Tibial nerve (tissue), 4 donors: Measurements from ENCODE around the gene FHOD1.

Experiments
- EP300 ChIP-seq, 2 donors: sonication (generic); formaldehyde crosslinking; IDR thresholded peaks; one replicate each; pipeline ENCODE4 v1.6.1; 2017; ENCODE audit warnings: antibody characterized with exemption in 2 of 2, mild to moderate bottlenecking in 1 of 2
- POLR2A ChIP-seq, 2 donors: fragments of 450-650 bp; IDR thresholded peaks; one replicate each; pipeline ENCODE4 v1.6.1; 2017; ENCODE audit warnings: antibody characterized with exemption in 2 of 2, mild to moderate bottlenecking in 2 of 2, moderate library complexity in 2 of 2
- TF ChIP-seq, protein P1 (sequence below), 5 experiments: fragments of 200-600 bp in 3 of 5; fragments of 450-650 bp in 2 of 5; sonication (generic) in 3 of 5; IDR thresholded peaks; one replicate each; pipeline ENCODE4 v1.5.1; 2016 to 2019; ENCODE audit warnings: antibody characterized with exemption in 5 of 5, mild to moderate bottlenecking in 3 of 5, moderate library complexity in 2 of 5

DNA sequence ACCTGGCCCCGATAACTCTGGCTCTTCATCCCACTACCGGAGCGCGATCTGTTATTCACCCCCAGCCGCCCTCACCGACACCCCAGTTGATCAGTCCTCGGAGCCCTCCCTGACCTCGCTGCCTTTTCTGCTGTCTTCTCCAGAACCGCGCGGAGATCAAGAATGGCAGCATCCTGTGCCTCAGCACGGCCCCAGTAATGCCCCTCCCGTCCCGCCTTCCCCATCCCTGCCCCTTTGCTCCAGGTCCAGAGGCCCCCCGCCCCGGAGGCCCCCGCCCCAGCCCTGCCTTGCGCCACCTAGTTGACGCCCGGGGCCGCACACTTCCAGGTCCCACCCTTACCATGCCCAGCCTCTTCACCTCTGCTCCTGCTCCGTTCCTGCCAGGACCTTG lies 47.5 kb downstream of the FHOD1 start:
- TF ChIP-seq, protein P1, sequence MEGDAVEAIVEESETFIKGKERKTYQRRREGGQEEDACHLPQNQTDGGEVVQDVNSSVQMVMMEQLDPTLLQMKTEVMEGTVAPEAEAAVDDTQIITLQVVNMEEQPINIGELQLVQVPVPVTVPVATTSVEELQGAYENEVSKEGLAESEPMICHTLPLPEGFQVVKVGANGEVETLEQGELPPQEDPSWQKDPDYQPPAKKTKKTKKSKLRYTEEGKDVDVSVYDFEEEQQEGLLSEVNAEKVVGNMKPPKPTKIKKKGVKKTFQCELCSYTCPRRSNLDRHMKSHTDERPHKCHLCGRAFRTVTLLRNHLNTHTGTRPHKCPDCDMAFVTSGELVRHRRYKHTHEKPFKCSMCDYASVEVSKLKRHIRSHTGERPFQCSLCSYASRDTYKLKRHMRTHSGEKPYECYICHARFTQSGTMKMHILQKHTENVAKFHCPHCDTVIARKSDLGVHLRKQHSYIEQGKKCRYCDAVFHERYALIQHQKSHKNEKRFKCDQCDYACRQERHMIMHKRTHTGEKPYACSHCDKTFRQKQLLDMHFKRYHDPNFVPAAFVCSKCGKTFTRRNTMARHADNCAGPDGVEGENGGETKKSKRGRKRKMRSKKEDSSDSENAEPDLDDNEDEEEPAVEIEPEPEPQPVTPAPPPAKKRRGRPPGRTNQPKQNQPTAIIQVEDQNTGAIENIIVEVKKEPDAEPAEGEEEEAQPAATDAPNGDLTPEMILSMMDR (IDR thresholded peaks at IDR 0.05), result no peak
- TF ChIP-seq EP300 (IDR thresholded peaks at IDR 0.05) (no peak), POLR2A (IDR thresholded peaks at IDR 0.05) (no peak)
